ENCODE measurements around the gene EXOSC5.
A peak's percentile ranks its signal among the peaks of the same experiment; 100 is the strongest.
"Not testable (repeated sequence)": the region's sequence is repeated elsewhere in the genome, so short reads cannot be mapped to it uniquely, and the experiment has no call there.

Gene EXOSC5

GRCh38 chr19:41426116-41426841 is 29.1 kb upstream of the EXOSC5 start:
- DNase-seq (ENCODE audit: low spot score), result no peak

GRCh38 chr19:41425174-41426115 is 28.3 kb upstream of the EXOSC5 start:
- DNase-seq (ENCODE audit: low spot score), result no peak

- no peak for DNase-seq (ENCODE audit: low spot score)
Measured at GRCh38 chr19:41424335-41425173, 27.4 kb upstream of the EXOSC5 start.

DNA sequence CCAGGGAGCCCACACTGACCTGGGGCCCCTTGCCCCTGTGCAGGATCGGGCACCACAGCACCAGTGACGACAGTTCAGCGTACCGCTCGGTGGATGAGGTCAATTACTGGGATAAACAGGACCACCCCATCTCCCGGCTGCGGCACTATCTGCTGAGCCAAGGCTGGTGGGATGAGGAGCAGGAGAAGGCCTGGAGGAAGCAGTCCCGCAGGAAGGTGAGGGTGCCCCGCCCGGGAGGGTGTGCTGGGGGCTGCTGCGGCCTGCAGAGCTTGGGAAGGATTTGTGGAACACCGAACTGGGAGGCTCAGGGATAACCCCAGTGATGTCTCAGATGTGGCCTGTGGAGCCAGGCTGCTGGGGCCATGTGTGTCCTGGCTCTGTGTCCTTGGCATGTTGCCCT is 25.8 kb upstream of the EXOSC5 start:
- no peak for DNase-seq (ENCODE audit: low spot score)

GRCh38 chr19:41422456-41422855 is 25.3 kb upstream of the EXOSC5 start:
- no peak for DNase-seq (ENCODE audit: low spot score)

DNA sequence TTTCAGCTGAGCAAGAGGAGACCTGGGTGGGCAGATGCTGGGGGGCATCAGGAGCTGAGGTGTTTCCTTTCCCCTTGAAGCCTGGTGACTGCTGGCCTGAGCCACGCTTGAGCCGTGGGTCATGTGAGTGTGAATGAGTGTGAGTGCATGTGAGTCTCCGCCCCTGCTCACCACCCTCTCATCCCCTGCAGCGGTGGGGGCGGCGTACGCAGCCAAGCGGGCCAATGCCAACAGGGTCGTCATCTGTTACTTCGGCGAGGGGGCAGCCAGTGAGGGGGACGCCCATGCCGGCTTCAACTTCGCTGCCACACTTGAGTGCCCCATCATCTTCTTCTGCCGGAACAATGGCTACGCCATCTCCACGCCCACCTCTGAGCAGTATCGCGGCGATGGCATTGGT is 24.8 kb upstream of the EXOSC5 start:
- no peak for DNase-seq (ENCODE audit: low spot score)

DNA sequence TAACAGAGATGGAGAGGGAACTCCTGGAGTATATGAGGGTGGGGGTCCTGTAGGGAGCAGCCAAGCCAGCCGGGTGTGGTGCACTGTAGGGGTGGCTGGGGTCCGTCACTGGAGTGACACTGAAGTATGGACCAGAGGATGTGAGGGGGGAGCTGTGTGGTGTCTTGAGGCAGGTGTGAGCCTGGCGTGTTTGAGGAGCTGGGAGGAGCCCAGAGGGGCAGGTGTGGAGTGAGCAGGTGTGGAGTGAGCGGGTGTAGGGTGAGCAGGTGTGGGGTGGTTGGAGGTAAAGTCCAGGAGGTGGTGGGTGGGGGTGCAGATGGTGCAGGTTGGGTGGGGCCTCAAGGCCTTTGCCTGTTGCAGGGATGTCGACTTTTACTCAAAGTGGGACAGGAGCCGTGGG is 24.2 kb upstream of the EXOSC5 start:
- no peak for DNase-seq (ENCODE audit: low spot score)

GRCh38 chr19:41420101-41420880 is 23.1 kb upstream of the EXOSC5 start:
- DNase-seq (ENCODE audit: low spot score), result no peak

- no peak for DNase-seq (ENCODE audit: low spot score)
Measured at GRCh38 chr19:41416194-41416674, 19.1 kb upstream of the EXOSC5 start.

DNA sequence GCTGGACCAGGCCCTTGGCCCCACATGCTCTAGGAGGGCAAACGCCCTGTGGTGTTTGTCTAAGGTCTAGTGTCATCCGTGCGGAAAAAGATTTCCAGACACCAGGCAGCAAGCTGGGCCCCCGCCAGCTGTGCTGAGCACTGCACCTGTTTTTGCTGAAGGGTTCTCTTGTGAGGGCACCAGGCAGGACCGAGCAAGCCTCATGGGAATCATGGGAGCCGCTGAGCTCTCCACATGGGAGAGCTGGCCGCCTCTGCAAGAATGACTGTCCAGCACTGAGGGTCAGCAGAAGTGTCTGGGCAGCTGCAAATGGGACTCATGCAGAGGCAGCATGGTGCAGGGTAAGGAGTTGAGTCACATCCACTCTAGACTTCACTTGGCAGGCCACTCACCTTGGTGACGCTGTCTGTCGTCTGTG is 18.0 kb upstream of the EXOSC5 start:
- DNase-seq (ENCODE audit: low spot score), result no peak

DNA sequence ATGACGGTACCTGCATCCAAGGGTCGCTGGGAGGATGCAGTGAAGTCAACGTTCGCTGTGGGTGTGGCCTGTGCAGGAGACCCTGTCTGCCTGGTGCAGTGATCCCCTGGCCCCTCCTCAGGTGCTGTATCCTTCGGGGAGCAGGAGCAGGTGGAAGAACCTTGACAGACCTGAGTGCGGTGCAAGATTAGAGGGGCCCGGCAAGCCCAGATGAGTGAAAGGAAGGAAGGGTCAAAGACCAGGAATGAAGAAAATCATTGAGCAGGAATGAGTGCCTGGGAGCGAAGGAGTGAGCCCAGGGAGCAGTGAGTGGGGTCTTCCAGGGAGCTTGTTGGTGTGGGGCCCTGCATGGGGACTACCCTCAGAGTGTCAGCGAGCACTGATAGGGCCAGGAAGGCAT is 17.3 kb upstream of the EXOSC5 start:
- no peak for DNase-seq (ENCODE audit: low spot score)

GRCh38 chr19:41413947-41414346 is 16.8 kb upstream of the EXOSC5 start:
- DNase-seq (ENCODE audit: low spot score), result no peak

- no peak for DNase-seq (ENCODE audit: low spot score)
Measured at GRCh38 chr19:41412953-41413352, 15.8 kb upstream of the EXOSC5 start.

- no peak for DNase-seq (ENCODE audit: low spot score)
Measured at GRCh38 chr19:41411968-41412265, 14.8 kb upstream of the EXOSC5 start.

DNA sequence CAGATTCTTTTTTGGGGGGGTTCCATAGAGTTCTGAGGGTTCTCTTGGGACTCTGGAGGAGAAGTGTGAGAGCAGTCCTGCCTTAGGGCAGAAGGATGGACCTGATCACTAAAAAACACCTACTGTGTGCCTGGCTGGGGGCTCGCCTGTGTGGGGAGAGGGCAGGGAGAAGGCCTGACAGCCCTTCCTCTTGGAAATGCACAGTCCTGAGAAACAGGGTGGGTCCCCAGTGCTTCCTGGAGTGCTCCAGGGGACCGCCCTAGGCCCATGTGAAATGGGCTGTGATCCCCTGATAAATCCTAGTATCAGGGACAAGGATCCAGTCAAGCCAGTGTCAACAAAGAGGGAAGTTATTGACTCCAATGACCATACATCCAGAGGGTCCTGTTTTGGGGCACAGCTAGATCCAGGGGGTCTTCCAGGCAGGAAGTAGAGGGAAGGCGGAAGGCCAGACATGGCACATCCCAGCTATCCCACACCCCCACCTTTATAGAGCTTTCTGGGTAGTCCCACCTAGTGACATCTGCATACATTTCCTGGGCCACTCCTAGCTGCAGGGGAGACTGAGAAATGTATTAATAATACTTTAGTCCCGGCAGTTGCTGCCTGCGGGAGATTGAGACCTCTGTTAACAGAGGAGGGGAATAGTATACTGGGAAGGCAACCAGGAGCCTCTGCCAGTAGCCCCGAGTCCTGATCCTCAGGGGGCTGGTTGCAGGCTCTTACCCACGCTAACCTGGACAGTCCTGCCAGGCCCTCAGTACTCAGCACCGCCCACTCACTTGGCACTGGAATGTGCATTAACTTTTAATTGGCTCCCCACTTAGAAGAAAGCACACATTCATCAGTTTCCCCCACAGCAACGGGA is 14.2 kb upstream of the EXOSC5 start:
- no peak for DNase-seq (ENCODE audit: low spot score)

- no peak for DNase-seq (ENCODE audit: low spot score)
Measured at GRCh38 chr19:41410336-41411054, 13.3 kb upstream of the EXOSC5 start.

GRCh38 chr19:41409288-41409687 is 12.1 kb upstream of the EXOSC5 start:
- DNase-seq (ENCODE audit: low spot score), result peak; percentile 75

GRCh38 chr19:41408846-41409245 is 11.7 kb upstream of the EXOSC5 start:
- not testable (repeated sequence) for DNase-seq (ENCODE audit: low spot score)

DNA sequence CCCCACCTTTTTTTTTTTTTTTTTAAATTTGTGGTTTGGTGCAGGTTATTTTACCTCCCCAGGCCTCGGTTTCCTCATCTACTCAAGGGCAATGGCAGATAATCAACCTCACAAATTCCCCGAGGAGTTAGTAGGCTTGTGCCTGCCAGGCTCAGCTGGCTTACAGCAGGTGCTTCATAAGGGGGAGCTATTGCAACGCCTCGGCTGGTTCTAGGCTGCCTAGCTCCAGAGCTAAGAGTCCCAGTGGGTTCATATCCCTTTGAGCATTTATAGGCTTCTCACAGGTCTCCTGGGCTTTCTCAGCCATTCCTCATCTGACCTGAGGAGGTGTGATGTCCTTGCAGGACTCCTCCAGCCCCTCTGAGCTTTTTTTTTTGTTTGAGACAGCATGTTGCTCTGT is 11.1 kb upstream of the EXOSC5 start:
- no peak for DNase-seq (ENCODE audit: low spot score)

DNA sequence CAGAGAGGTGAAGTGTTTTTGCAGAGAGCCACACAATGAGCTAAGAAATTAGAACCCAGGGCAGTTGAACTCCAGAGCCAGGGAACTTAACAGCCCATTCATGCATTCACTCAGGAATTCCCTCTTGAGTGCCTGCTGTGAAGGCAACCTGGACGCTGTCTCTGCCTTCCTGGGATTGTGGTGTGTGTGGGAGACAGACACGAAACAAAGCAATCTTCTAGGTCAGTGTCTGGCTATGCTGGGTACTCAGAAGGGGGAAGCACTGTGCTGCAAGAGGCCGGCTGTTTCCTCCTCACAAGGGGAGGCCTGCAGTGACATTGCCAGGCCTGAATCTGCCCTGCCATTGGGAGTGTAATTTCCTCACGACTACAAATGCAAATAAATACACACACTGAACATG is 10.1 kb upstream of the EXOSC5 start:
- no peak for DNase-seq (ENCODE audit: low spot score)
